Activated CD4-positive, alpha-beta T cell treated with anti-CD3 and anti-CD28 coated beads for 24 hours (primary cell): ENCODE data around the gene CEP128.

ENCODE experiments used
- DNase-seq, 2 donors: peaks; one replicate each; pipeline ENCODE4 v3.0.0-alpha.2; 2020; ENCODE audit warnings: low read depth in 2 of 2

The CEP128 gene

DNA sequence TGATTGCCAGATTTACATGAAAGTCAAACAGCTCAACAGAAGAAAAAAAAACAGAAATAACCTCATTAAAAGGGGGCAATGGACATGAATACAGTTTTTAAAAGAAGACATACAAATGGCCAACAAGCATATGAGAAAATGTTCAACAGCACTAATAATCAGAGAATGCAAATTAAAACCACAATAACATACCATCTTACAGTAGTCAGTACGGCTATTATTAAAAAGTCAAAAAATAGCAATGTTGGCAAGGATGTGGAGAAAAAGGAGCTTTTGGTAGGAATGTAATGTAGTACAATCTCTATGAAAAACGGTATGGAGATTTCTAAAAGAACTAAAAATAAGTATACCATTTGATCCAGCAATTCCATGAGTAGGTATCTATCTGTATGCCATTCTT, 272.1 kb downstream of the CEP128 start:
- DNase-seq: no peak

DNA sequence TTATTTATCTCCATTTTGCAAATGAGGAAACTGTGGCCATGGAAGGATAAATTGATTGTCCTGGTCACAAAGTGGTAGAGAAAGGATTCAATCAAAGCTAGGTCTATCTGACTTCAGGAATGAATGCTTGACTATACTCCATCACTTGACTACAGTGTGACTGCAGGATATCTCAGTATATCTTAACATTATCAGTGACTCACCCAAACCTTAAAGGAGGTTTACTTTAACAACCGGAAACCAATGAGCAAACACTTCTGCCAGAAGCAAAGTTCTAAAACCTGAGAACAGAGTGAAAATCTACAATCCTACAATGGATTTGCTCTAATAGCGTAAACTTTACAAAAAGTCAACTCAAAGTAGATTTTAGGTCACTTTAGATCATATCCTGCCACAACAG, 277.0 kb downstream of the CEP128 start:
- DNase-seq: no peak

DNA sequence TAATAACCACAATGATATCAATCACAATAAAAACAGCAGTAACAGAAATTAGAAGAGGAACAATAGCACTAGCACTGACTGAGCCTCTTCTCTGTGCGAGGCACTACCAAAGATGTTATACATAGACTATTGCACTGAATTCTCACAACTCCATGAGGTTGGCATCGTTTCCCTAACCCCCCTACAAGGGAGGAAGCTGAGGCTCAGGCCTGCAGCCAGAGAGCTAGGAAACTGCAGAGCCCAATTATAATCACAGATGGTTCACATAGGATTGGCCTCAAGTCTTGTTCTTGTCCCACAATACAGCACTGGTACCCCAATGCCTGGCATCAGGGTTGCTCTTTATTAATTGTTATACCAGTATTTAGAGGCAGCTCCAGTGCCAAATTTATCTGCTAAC, 278.0 kb downstream of the CEP128 start:
- no peak for DNase-seq

DNA sequence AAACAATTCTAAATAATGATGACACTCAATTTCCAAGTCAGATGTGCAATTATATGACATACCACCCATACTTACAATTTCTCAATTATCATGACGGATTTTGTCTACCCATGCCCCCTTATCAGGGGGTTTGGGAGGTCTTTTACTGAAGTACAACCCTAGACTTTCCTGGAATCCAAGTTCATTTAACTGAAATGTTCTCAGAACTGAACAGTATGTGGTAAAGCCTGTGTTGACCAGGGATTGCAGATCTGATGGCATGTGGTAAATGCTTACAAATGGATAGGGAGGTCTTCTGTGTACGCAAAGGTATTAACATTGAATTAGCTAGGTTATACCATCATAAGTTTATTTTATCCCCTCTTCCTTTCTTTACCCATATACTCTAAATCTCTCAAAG, 281.8 kb downstream of the CEP128 start:
- DNase-seq: no peak

DNA sequence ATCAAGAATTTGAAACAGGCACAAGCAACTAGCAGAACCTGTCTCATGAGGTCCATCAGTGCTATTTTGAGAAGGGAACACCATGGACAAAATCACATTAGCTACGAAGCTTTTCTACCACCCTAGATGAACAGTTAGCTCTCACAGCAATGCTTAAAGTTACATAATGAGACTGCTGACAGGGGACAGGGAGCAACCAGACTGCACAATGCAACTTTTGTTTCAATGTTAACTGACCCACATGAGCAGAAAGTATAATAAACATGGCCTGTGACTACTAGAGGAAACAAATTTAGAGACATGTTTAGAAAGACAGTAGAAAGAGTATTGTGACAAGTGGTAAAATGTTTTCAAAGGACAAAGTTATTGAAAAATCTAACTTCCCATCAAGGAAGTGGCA, 282.8 kb downstream of the CEP128 start:
- no peak for DNase-seq

DNA sequence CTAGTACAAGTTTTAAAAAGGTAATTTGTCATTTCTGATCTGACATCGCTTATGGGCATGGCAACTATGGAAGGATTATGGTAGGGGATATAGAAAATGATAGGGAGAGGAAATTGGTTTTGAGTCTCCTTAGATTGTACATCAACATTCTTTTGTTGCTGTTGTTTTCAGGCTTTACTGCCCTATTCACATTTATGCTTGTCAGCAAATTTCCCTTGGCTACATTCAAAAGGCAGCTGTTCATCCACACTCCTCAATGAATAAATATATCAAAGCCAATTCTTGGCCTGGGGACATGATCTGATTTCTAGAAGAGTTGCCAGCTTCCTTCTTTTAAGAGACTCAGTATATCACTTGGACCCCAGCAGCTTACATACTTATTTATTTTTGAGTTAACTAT, 283.4 kb downstream of the CEP128 start:
- DNase-seq: no peak

DNA sequence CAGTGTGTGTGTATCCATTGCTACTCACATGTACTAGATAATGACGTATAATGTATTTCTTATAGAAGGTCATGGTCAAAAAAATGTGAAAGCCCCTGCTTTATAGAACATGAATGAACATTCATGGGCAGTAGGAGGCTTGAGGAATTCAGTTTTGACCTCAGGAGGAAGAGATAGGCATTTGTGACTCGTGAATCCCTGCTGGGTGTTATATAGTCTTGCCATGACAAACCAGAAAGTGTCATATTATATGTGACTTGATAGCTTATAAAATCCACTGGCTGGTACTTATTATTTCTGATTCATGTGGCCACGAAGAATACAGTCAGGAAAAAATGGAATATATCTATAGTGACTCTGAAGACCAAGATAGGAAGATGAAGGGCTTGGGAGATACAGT, 287.6 kb downstream of the CEP128 start:
- DNase-seq: no peak

DNA sequence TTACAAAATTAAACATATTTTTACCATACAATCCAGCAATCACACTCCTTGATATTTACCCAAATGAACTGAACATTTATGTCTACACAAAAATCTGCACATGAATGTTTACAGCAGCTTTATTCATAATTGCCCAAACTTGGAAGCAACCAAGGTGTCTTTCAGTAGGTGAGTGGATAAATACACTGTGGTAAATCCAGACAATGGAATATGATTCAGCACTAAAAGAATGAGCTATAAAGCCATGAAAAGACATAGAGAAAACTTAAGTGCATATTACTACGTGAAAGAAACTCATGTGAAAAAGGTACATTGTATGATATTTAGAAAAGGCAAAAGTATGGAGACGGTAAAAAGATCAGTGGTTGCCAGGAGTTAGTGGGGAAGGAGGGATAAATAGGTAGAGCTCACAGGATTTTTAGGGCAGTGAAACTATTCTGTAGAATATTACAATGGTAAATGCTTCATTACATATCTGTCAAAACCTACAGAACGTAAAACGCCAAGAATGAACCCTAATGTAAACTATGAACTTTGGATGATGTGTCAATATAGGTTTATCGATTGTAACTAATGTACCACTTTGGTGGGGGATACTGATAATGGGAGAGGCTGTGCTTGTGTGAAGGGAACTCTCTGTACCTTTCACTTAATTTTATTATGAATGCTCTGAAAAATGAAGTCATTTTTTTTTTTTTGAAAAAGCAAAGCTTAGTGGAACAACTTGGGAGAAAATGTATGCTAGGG, 295.7 kb downstream of the CEP128 start:
- no peak for DNase-seq

DNA sequence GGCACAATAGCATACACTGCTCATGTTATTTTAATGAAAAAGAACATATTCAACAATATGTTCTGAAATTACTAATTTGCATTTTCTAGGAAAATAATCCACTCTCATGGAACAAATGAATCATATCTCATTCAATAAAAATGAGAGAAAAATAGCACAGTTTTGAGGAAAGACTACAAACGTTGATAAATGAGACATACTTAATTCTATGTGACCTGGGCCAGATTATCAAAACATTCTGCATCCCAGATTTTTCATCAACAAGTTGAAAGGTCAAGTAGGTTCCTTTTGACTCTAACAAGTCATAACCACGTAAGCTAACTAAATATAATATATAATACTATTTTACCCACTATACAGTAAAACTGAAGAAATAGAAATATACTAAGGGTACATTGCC, 296.7 kb downstream of the CEP128 start:
- DNase-seq: no peak

DNA sequence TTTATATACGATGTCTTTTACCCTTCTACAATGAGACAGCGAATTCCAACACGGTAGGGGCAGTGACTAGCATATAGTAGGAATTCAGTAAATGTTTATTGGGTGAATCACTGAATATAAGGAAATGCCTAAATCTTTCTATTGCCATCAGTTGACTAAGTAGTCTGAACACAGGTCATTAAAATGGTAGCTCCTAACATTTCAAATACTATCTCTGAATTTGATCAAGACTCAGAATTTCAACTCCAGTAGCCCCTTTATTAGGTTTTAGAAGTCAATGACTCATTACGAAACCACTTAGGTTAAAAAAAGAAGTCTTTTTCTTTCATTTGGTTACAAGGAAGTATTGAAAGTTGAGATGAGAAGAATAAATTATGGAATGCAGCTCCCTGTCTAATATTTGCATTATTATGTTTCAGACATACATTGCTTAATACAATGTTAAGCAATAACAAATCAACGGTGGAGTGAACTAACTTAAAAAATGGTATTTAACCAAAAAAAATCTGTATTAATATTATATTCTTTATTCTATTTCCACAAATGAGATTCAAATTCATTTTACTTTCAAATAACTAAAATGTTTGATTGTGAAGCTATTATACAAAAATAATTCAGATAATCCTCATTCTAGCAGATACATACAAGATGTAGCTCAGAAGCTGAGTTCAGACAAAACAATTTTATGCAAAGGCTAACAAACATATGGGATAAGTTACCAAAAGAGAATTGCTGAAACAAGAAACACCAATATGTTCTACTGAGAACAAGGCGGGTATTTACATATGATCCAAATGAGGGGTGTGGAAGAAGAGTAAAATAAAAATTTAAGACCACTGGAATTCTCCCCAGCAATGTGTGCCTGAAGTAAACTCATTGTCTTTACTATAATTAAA, 302.7 kb downstream of the CEP128 start:
- DNase-seq: no peak

DNA sequence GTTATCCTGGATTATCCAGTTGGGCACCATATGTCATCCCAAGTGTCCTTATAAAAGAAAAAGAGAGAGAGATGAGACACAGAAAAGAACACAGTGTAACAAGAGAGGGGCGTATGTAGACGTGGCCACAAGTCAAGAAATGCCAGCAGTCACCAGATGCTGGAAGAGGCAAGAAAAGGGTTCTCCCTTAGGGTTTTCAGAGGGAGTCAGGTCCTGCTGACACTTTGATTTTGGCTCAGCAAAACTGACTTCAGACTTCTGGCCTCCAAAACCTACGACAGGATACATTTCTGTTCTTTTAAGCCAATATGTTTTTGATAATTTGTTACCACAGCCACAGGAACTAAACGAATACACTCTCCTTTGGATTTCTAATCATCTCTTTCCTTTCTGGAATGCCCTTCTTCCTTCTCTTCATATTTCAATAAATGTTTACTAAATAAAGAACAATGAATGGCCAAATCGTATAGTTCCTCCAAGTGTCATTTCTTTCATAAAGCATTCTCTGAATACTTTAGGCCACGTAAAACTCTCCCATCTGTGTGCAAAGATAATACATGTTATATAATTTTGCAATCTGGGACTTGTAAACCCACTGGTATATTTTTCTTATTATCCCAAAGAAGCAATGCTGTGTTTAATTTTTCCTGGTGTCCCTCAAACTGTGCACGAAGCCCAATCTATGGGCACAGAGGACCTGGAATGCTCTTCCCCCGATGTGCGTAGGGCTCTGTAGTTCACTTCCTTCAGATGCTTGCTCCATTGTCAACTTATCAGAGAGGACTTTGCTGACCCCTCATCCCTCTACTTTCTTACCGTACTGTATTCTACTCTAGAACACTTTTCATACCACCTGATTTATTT, 303.6 kb downstream of the CEP128 start:
- no peak for DNase-seq

DNA sequence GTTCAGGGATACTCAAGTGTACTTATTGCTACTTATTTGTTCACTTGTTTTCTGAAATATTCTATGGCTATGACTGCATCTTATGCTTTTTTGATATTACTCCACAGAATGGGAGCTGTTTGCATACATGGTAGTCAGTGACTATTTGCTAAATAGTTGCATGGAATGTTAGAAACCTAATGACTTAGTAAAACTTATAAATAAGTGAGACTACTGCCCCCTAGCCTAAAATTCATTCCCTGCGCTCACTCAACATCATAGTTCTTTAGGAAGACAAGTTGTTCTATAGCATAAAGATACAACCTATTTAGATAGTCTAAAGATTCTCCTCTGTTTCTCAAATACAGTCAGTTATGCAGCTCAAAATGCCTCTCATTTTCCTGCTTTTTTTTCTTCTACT, 305.5 kb downstream of the CEP128 start:
- no peak for DNase-seq

DNA sequence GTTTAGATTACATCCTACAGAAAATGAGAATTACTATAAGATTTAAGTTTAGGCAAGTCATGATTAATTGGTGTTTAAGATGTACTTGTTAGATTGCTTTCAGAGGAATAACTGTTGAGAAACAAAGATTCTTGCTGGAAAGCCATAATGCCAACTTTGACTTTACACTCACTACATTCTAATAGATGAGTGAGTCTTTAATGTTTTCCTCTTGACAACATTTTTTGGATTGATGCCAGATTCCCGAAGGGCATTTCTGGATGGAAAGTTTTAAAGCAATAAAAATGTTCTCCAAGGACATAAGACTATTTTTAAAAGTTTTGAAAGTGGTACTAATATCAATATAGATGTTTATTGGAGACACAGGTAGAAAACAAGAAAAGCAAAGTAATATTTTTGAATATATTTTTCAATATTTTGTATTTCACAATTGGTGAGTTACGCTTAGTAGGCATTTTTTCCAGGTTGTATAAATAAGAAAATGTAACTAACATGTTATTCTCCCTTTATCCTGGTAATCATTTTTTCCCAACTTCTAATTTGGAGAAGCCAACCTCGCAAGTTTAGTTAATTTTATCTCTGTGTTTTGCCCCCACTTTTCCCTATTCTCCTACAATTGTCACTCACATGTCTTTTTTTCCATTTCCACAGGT, 307.3 kb downstream of the CEP128 start:
- no peak for DNase-seq

DNA sequence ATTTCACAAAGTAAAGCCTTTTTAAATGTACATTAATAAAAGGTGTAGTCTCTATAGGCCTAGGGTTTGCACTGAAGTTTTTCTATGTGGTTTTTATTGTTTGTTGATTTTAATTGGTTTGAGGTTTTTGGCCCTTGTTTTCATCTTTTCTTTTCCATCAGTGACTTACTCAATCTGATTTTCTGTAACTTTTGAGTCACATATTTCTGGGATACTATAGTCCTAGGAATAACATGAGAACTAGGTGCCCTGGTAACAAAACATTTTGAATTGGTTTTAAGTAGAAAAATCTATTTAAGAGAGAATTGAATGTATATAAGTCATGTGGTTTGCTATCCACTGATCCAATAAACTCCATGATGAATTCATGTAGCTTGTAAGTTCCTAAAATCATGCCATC, 311.9 kb downstream of the CEP128 start:
- DNase-seq: no peak

DNA sequence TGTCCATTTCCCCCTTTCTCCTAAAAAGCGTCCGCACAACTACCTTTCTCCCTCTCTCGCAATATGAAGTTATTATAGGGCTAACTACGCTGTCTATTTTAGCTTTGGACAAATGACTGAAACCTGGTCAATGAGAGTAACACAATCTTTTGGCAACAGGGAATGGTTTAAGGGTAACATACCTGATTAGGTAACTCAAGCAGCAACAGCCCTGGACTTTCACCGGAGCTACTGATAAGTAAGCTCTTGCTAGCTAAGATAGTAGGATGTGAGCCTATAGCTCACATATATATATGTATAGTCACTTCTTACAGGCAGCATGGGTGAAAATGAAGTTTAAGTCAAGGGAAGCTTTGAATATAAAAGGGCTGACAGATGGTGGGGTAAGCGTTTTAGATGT, 313.0 kb downstream of the CEP128 start:
- no peak for DNase-seq

DNA sequence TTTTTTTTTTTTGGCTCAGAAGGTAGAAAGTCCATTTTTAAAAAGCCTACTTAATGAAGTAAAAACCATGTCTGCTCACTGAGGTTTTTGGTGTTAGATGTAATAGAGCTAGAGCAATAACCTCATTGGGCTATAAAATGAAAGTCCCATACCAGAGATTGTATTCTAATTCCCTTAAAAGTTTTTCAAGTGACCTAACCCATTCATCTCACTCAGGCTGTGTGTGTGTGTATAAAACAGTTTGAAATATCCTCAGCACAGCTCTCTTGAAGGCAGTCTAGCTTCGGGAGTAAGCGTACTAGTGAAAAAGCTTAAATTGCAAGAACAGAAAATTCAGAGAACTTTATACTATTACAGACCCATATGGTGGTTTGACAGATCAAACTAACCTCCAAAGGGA, 313.8 kb downstream of the CEP128 start:
- DNase-seq: no peak

DNA sequence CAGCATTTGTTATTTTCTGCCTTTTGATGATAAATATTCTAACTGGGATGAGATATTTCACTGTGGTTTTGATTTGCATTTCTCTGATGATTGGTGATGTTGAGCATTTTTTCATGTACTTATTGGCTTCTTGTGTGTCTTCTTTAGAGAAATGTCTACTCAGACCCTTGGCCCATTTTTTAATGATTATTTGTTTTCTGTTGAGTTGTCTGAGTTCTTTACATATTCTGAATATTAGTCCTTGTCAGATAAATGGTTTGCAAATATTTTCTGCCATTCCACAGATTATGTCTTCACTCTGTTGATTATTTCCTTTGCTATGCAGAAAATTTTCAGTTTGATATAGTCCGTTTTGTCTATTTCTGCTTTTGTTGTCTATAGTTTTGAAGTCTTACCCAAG, 317.0 kb downstream of the CEP128 start:
- DNase-seq: no peak

DNA sequence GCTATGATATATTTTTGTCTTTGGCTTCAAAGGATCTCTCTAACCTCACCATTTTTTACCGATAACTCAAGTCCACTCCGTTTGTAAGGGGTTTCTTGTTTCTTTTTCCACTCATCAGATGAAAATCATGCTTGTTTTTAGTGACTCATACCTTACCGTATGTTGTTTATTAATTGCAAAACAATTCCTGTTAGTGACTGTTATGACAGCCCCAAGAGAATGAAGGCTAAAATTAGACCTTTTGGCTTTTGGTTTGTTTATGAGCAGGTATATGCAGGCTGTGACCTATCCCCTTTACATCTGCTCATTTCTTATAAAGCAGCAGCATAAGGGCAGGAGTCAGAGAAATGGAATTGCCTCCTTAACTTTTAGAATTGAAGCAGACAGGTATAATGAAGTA, 319.8 kb downstream of the CEP128 start:
- no peak for DNase-seq

DNA sequence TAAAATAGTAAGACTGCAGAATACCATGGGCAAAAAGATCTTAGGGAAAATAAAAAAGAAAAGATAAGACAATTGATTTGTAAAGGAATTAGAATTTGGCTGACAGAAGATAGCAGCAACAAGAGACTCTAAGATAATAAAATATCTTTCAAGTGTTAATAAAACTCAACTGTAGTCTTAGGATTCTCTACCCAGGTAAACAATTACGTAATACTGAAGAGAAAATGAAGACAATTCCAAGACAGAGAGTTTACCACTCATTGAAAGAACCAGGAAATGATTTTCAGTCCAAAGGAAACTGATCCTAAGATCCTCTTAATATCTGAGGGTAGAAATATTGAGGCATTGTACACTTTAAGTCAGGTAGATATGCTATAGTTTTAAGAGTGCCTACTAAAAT, 321.1 kb downstream of the CEP128 start:
- DNase-seq: no peak

DNA sequence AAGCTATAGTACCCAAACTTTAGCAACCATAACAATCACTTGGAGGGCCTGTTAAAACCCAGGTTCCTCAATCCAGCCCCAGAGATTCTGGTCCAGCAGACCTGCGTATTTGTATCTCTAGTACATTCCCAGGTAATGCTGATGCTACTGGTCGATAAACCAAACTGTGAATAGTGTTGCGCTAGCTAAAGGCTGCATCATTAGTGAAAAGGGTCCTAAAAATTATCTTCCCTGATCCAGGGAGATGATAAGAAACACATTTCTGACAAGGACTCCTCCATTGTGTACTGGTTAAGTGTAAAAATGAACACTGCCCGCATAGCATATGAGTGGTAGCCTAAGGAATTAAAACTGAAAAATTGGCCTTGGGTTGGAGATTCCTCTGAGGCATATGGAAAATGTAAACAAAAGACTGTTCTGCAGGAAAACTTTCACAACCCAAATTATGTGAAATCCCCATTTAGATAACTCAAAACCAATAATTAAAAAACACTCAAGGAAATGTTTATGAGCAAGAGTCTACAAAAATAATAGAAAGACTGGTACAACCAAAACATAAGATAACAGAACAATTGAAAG, 322.7 kb downstream of the CEP128 start:
- no peak for DNase-seq

DNA sequence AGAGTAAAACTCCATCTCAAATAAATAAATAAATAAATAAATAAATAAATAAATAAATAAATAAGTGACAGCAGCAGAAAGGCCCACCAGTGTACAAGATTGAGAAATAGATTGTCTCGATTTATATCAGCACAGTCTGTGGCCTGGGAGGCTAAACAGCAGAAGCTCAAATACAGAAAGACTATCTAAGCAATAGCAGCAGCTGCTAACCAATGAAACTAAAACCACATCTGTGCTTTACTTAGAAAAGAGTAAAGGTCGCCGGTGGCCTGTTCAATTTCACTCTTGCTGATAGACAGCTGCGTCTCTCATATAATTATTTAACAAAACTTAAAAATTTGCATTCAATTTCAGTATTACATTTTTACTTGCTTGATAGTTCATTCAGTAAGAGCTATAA, 325.7 kb downstream of the CEP128 start:
- DNase-seq: no peak
